Vagina (tissue), 2 donors: Measurements from ENCODE around the gene ALDH1B1. TPM values are rescaled to one million over a fixed set of nuclear protein-coding genes. Genes with fewer than 3 reads are reported as not detected.
A peak's percentile ranks its signal among the peaks of the same experiment; 100 is the strongest.

Source experiments
- DNase-seq, 2 donors: peaks; one replicate each; pipeline ENCODE4 v3.0.0-alpha.2; 2017; ENCODE audit errors: extremely low spot score in 2 of 2
- H3K27ac ChIP-seq: fragments of 200-600 bp; sonication (generic); one replicate; pipeline ENCODE4 v1.5.1; 2019
- H3K27me3 ChIP-seq: fragments of 200-600 bp; sonication (generic); one replicate; pipeline ENCODE4 v1.5.1; 2019
- H3K36me3 ChIP-seq, 2 donors: fragments of 200-600 bp; sonication (generic); one replicate each; pipeline ENCODE4 v1.5.1; 2017 to 2019
- H3K4me1 ChIP-seq: fragments of 200-600 bp; sonication (generic); one replicate; pipeline ENCODE4 v1.5.1; 2019
- H3K4me3 ChIP-seq, 2 donors: fragments of 200-600 bp; sonication (generic); 1 replicate in 1 of 2; 2 replicates in 1 of 2; pipeline ENCODE4 v1.5.1; 2016 to 2019
- H3K9me3 ChIP-seq: fragments of 200-600 bp; sonication (generic); one replicate; pipeline ENCODE4 v1.5.1; 2019
- POLR2A ChIP-seq, 2 donors: fragments of 450-650 bp; IDR thresholded peaks; one replicate each; pipeline ENCODE4 v1.6.1; 2017; ENCODE audit warnings: antibody characterized with exemption in 2 of 2, mild to moderate bottlenecking in 2 of 2, moderate library complexity in 2 of 2
- POLR2AphosphoS5 ChIP-seq, 2 donors: sonication (generic); formaldehyde crosslinking; IDR thresholded peaks; one replicate each; pipeline ENCODE4 v1.9.0; 2017; ENCODE audit warnings: antibody characterized with exemption in 2 of 2, mild to moderate bottlenecking in 2 of 2, low read depth in 1 of 2; ENCODE audit not compliant: insufficient read depth in 1 of 2
- intact Hi-C: fragments of 100-400 bp; cut with DNase I; formaldehyde crosslinking; loops from one replicate; pipeline ENCODE4 v1.15.1; 2023
- total RNA-seq: library from RNA; depleted of rRNA; stranded (reverse); fragments of >200 nt; gene quantifications from one replicate; pipeline ENCODE4 v1.2.3, GENCODE V29; 2016
- TF ChIP-seq, protein P1 (sequence below), 3 experiments: fragments of 450-650 bp in 2 of 3; fragments of 200-600 bp in 1 of 3; sonication (generic) in 1 of 3; IDR thresholded peaks; one replicate each; pipeline ENCODE4 v1.5.1; 2017 to 2019; ENCODE audit warnings: antibody characterized with exemption in 3 of 3, mild to moderate bottlenecking in 2 of 3, moderate library complexity in 2 of 3

The ALDH1B1 gene
- total RNA-seq, 1 donor from 2014 or later: 13.3 TPM

DNA sequence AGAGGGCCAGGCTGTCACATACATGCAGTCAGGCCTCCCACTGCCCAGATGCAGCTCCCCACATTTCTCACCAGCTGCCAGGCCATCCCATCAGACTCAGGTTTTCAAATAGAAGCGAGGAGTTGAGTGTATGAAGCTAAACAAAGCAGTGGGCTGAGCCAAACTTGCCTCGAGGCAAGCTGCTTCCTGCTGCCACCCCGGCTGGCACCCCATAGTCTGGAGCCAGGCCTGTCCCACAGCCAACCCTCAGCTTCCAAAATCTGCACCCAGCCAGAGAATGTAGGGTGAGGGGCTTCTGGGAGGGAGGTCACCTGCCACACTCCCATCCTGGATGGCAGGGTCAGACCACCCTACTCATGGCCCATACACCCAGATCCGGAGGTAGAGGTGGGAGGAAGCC, 22.3 kb upstream of the ALDH1B1 start:
- Histone ChIP-seq H3K9me3 (no peaks in the 10 kb centered on the region), H3K27ac (no peak overlapping the region), H3K4me1 (peaks cover 6% of the 10 kb centered on the region), H3K36me3 (no peaks in the 10 kb centered on the region), H3K4me3 (no peak overlapping the region), H3K27me3 (no peaks in the 10 kb centered on the region)
- DNase-seq: no peak
- intact Hi-C loops: loop anchor here (10.0 kb wide), 1 partner anchor 55 kb away; the partner anchor contains the start of gene IGFBPL1
- TF ChIP-seq POLR2A (IDR thresholded peaks at IDR 0.05) (no peak), POLR2AphosphoS5 (IDR thresholded peaks at IDR 0.05; ENCODE audit: insufficient read depth in 1 of 2, low read depth in 1 of 2) (no peak)
- TF ChIP-seq, protein P1, sequence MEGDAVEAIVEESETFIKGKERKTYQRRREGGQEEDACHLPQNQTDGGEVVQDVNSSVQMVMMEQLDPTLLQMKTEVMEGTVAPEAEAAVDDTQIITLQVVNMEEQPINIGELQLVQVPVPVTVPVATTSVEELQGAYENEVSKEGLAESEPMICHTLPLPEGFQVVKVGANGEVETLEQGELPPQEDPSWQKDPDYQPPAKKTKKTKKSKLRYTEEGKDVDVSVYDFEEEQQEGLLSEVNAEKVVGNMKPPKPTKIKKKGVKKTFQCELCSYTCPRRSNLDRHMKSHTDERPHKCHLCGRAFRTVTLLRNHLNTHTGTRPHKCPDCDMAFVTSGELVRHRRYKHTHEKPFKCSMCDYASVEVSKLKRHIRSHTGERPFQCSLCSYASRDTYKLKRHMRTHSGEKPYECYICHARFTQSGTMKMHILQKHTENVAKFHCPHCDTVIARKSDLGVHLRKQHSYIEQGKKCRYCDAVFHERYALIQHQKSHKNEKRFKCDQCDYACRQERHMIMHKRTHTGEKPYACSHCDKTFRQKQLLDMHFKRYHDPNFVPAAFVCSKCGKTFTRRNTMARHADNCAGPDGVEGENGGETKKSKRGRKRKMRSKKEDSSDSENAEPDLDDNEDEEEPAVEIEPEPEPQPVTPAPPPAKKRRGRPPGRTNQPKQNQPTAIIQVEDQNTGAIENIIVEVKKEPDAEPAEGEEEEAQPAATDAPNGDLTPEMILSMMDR (IDR thresholded peaks at IDR 0.05): no peak

DNA sequence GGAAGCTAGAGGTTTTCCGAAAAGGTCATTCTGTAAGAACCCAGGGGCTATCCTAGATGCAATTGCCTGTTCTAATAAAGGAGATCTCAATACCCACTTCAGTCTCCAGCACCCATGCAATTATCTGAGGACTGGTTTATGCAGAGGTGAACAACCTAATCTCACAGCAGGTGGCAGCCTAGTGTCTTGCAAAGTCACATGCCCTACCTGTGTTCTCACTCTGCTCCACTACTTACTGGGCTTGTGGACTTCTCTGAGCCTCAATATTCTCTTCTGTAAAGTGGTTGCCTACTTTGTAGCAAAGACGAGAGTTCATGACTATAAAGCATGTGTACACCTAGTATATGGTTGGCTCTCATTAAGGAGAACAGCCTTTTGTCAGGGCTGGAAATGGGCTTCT, 21.0 kb upstream of the ALDH1B1 start:
- Histone ChIP-seq H3K27ac (no peak overlapping the region), H3K27me3 (no peaks in the 10 kb centered on the region), H3K36me3 (no peaks in the 10 kb centered on the region), H3K4me1 (peaks cover 6% of the 10 kb centered on the region), H3K4me3 (no peak overlapping the region), H3K9me3 (no peaks in the 10 kb centered on the region)
- no peak for DNase-seq
- intact Hi-C loops: loop anchor here (10.0 kb wide), 1 partner anchor 53 kb away; the partner anchor contains the start of gene IGFBPL1
- no peak for TF ChIP-seq POLR2A (IDR thresholded peaks at IDR 0.05)
- TF ChIP-seq, protein P1 (IDR thresholded peaks at IDR 0.05): peak in 1 of 3 experiments; percentile 7
- TF ChIP-seq POLR2AphosphoS5 (IDR thresholded peaks at IDR 0.05; ENCODE audit: insufficient read depth in 1 of 2, low read depth in 1 of 2): no peak

DNA sequence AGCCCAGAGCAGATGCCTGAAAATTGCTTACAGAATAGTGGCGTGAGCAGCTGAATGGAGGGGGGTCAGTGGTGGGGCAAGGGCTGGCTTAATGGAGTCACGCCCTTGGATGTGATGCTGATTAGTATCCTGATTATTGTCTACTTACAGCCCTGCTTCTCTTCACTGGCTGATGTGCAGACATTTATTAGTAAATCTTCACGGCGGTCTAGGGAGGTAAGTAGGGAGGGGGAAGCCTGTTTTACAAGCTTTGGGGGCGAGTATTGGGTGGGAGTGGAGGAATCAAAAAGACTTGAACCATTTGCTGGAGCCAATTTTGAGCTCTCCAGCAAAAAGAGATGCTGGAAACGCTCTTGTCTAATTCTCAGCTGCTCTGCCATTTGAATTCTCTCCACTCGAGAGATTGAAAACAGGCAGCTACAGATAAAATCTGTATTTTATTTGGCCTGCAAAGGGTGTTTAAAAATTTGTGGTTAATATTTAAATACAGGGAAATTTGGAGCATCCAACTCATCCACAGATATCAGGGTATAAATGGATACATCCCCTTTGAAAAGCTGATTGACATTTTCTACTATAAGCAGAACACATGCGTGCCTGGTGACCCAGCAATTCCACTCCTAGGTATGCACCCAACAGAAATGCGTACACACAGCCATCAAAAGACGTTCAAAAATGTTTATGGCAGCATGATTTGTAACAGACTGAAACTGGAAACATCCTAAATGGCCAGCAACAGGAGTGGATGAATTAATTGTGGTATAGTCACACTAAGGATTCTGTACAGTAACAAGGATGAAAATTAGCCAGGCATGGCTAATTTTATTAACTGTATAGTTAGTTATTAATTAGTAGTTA, 19.5 kb upstream of the ALDH1B1 start:
- intact Hi-C loops: loop anchor here (10.0 kb wide), 1 partner anchor 52 kb away; the partner anchor contains the start of gene IGFBPL1
- Histone ChIP-seq H3K9me3 (no peaks in the 10 kb centered on the region), H3K36me3 (no peaks in the 10 kb centered on the region), H3K27ac (peak overlapping the region; percentile 46), H3K27me3 (no peaks in the 10 kb centered on the region), H3K4me1 (peaks cover 6% of the 10 kb centered on the region), H3K4me3 (no peak overlapping the region)
- TF ChIP-seq, protein P1 (IDR thresholded peaks at IDR 0.05): no peak
- TF ChIP-seq POLR2A (IDR thresholded peaks at IDR 0.05) (no peak), POLR2AphosphoS5 (IDR thresholded peaks at IDR 0.05; ENCODE audit: insufficient read depth in 1 of 2, low read depth in 1 of 2) (no peak)
- no peak for DNase-seq

DNA sequence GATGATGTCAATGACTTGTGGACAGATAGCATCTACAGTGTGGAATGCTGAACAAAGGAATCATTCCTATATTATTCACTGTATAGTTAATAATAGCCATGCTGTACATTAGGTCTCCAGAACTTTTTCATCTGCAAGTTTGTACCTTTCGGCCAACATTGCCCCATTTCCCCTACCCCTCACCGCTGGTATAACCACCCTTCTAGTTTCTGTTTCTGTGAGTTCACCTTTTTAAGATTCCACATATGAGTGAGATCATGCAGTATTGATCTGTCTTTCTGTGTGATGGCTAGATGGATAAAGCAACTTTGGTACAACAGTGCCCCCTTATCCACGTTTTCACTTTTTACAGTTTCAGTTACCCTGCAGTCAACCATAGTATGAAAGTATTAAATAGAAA, 18.8 kb upstream of the ALDH1B1 start:
- no peaks in the 10 kb centered on the region for H3K36me3 ChIP-seq
- intact Hi-C loops: loop anchor here (10.0 kb wide), 1 partner anchor 51 kb away; the partner anchor contains the start of gene IGFBPL1
- no peak overlapping the region for H3K27ac ChIP-seq
- H3K9me3 ChIP-seq: no peaks in the 10 kb centered on the region
- no peak overlapping the region for H3K4me3 ChIP-seq
- H3K27me3 ChIP-seq: no peaks in the 10 kb centered on the region
- DNase-seq: no peak
- TF ChIP-seq, protein P1 (IDR thresholded peaks at IDR 0.05): no peak
- TF ChIP-seq POLR2A (IDR thresholded peaks at IDR 0.05) (no peak), POLR2AphosphoS5 (IDR thresholded peaks at IDR 0.05; ENCODE audit: insufficient read depth in 1 of 2, low read depth in 1 of 2) (no peak)
- peaks cover 6% of the 10 kb centered on the region for H3K4me1 ChIP-seq
